GM12892 (cell line): ENCODE data around the gene SLC27A5.

ENCODE experiments used
- POLR2A ChIP-seq: IDR thresholded peaks from 2 replicates; pipeline ENCODE4 v1.6.1; 2011; ENCODE audit warnings: low read depth, low read length, control low read depth
- POLR2AphosphoS5 ChIP-seq: IDR thresholded peaks from 2 replicates; pipeline ENCODE4 v1.6.1; 2011; ENCODE audit warnings: low read depth, low read length, control low read depth
- TAF1 ChIP-seq: IDR thresholded peaks from 2 replicates; pipeline ENCODE4 v1.6.1; 2011; ENCODE audit warnings: low read depth, mild to moderate bottlenecking, control low read depth, low read length, borderline replicate concordance

DNA sequence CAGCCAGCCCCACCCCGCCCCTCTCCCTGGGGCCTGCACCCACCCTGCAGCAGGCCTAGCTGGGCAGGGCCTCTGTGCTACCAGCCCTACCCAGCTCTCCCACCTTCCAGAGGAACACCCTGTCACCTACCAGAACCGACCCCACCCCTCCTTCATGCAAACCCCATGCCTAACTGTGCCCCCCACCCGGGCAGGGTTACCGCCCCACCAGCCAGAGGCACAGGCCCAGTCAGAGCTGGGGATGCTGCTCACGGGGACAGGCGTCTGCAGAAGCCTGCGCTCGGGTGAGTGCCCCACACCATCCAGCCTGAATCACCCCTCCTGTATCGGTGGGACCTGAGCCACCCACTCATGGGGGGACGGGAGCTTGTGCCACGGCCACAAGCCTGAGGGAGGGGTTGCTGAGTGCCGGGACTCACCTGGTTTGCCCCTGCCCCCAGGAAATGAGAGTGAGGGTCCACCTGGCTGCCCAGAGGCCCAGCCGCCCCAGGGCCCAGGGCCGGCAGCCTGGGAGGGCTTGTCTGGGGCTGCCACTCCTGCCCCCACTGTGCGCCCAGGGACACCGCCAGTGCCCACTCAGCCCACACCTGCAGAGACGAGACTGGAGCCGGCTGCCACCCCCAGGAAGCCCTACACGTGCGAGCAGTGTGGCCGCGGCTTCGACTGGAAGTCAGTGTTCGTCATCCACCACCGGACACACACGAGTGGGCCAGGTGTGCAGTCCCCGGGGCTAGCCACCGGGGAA is 31.9 kb downstream of the SLC27A5 start:
- TF ChIP-seq POLR2AphosphoS5 (no peak), POLR2A (no peak), TAF1 (no peak)
